GM18517 (cell line): ENCODE data around the gene NRG2.

Experiments
- ATAC-seq: cut with Tn5 transposase; IDR thresholded peaks from one replicate; pipeline ENCODE4 v1.9.1; 2021; ENCODE audit warnings: mild to moderate bottlenecking, moderate library complexity; ENCODE audit not compliant: unreplicated experiment

NRG2 gene

DNA sequence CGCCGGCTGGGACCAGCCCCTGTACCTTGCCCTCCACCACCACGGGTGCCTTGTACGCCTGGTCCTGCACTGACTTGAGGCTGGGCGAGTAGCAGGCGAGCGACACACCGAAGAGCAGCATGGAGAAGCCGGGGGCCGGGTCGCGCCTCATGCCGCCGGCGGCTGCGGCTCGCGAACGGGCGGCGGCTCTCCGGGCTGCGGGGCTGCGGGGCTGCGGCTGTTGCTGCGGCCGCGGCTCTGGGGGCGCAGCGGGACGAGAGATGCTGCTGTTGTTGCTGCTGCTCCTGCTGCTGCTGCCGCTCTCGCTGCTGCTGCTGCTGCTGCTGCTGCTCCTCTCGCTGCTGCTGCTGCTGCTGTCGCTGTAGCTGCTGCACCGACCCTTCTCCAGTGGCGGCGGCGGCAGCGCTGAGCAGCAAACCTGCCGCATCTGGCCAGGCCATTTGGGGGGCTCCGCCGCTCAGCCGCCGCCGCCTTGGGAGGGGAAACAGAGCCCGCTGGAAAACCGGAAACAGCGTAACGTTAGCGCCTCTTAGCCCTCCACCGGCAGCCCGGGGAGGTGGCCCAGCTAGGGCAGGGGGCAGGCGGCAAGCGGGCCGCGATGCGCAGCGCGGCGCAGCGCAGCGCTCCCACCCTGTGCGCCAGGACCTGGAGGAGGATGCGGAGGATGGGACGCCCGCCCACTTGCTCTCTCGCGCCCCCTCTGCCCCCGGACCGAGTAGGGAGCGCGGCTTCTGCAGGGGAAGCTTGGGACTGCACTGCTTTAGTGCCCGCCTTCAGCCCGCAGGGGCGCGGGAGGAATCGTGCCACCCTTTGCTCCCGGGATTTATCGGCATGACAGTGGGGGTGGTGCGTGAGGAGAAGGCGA lies at the start of gene NRG2:
Gene NRG2, minus strand, starts transcription at position 657 of the 865 bp plus-strand sequence.
- peak; percentile 46 for ATAC-seq

DNA sequence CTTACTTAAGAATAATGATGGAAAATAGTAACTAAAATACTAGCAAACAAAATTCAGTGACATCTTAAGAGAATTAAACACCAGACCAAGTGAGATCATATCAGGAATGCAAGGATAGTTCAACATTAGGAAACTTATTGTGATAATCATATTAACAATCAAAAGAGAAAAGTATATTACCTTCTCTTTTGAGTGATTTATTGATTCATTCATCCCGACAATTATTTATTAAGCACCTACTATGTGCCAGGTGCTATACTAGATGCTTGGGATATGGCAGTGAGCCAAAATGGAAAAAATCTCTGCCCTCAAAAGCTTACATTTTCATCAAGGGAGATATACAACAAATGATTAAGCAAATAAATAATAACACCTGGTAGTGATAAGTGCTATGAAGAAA lies 47.2 kb upstream of the NRG2 start:
- no peak for ATAC-seq

DNA sequence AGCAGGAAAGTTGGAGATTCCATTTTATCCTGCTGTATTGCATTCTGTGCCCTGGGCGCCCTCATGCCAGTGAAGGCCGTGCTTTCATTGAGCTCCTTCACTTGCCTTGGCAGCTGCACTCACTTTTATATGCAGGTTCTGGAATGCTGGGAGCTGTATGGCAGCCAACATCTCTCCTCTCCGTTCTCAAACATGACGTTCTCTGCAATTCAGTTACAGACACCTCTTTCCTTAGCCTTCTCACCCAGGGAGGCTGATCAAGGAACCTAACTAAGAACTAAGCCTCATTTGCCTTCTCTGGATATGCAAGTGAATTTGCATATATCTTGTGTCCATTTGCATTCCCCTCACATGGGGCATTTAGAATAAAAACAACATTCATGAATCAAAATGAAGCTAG lies 41.4 kb upstream of the NRG2 start:
- ATAC-seq, result no peak

DNA sequence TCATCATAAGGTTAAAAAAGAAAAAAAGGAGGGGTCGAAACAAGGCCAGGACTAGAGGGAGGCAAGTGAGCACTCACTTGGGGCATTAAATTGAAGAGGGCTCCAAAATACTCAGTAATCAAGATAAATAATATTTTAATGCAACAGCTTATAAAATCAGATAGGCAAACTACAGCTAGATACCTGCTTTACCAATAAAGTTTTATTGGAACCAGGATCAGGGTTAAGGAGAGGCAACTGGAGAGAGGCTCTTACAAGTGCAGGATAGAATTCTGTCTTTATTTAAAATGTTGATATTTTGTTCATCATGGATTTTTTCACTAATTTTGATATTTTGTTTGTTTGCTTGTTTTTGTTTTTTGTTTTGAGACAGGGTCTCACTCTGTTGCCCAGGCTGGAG lies 40.6 kb upstream of the NRG2 start:
- ATAC-seq, result no peak

DNA sequence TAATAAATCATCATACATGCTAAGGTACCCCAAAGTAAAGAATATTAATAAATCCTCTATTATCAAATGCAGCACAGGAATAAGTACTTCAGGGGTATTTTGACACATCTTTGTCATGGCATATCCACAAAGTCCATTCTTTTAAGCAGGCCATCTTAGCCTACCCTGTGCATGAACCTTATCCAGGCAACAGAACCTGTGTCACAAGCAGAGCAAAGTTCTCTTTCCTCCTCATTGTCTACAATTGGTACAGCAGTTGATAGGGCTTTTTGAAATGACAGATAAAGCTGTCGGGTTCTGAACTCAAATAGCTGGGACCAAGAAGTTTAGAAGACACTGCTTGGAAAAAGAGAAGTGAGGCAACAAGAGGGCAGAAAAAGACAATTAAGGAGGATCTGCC lies 40.0 kb upstream of the NRG2 start:
- no peak for ATAC-seq

DNA sequence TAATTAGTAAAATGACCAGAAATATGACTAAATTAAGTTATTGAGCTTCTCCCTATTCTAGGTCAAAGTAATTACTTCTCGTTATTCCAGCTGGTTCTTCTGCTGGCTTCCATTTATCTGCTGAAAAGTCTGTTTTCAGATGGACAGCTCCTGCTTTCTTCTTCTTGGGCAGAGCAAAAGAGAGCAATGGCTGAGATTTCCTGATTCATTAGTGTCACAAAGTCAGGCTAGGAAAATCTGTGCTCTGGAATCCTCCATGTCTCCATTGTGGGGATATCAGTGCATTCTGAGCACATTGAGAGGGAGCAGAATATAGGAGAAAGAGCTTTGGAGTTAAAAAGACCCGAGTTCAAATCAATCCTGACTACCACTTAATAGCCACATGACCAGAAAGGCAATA lies 33.7 kb upstream of the NRG2 start:
- no peak for ATAC-seq

DNA sequence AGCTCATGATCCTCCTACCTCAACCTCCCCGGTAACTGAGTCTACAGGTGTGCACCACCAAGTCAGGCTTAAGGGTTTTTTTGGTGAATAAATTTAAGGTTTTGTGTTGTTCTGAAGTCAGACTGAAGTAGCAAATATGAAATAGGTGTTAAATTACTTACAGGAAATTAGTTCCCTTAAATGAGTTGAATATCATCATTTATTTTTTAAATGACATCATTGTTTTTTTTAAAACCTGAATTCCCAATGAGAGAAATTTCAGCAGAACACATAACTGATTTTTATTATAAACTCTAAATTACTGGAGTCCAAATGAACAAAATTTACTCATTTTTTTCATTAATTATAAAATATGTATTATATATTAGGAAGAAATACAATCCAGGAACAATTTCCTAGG lies 33.0 kb upstream of the NRG2 start:
- ATAC-seq, result no peak

DNA sequence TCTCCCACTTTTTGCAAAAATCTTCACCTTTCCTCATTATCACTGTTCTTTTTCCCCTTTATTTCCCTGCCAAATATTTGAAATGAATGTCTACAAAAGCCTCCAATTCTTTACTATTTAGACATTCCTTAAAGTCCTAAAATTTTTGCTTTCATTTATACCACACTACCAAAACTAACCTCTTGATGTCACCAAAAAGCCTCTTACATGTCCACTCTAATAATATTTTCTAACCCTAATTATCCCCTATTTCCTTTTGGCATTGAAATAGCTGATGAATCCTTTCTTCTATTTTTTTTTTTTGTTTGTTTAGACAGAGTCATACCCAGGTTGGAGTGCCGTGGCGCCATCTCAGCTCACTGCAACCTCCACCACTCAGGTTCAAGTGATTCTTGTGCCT lies 32.3 kb upstream of the NRG2 start:
- ATAC-seq, result no peak

DNA sequence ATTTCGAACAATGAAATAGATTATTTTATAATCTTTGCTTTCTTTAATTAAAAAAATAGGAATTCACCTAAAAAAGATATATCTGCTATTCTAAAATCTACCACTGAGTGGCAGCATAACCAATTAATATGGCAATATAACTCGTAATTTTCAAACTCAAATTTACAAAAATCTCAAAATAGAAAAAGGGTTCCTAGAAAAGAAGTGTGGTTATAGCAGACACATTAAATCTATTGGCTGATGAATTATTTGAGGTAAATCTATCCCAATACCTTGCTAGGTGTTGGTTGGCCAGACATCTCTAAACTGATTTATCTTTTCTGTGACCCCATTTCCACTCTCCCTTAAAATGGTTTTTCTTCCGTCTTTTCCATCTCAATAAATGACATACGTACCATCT lies 30.2 kb upstream of the NRG2 start:
- no peak for ATAC-seq

DNA sequence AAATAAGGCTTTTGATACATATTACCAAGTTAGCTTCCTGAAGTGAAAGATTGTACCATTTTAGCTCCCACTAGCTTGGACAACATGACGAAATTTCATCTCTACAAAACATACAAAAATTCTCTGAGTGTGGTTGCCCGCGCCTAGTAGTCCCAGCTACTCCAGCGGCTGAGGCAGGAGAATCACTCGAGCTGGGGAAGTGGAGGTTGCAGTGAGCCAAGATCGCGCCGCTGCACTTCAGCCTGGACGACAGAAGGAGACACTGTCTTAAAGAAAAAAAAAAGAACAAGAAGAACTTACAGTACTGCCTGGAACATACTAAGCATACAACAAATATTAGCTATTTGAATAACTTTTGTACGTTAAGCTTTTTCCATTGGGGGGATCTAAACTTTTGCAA lies 29.7 kb upstream of the NRG2 start:
- ATAC-seq, result no peak

DNA sequence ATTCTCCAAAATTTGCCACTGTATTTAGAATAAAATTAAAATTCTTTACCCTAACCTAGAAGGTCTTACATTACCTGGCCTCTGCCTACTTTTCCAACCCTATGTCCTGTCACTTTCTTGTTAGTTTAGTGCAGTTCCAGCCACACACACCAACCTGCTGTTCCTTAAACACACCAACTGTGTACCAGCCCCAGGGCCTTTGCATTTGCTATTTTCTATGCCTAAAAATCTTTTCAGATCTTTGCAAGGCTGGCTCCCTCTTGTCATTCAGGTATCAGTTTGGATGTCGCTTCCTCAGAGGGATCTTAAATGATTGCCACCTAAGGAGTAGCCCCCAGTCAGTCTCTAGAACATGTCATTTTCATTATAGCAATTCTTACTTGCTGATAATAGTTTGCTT lies 17.7 kb upstream of the NRG2 start:
- ATAC-seq, result no peak

DNA sequence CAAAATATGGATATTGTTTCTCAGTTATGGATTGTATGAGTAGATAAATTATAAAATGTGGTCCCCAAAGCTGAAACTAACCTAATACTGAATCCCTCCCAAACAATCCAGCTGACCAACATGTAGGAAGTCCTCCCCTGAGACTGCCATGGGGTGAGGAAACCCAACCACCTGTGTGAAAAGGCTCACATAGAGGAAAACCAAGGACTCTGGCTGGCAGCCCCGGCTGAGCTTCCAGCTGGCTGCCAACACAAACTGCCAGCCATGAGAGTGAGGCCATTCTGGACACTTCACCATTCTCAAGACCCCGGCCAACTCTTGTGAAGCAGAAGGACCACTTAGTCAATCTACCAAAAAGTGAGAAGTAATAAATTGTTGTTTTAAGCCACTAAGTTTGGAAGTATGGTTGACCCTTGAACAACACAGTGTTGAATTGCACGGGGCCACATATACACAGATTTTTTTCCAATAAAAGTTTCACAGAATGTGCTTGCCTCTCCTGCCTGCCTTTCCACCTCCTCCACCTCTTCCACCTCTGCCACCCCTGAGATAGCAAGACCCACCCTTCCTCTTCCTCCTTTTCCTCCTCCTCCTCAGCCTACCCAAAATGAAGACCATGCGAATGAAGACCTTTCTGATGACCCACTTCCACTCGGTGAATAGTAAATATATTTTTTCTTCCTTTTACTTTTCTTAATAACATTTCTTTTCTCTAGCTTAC lies 15.3 kb upstream of the NRG2 start:
- no peak for ATAC-seq

DNA sequence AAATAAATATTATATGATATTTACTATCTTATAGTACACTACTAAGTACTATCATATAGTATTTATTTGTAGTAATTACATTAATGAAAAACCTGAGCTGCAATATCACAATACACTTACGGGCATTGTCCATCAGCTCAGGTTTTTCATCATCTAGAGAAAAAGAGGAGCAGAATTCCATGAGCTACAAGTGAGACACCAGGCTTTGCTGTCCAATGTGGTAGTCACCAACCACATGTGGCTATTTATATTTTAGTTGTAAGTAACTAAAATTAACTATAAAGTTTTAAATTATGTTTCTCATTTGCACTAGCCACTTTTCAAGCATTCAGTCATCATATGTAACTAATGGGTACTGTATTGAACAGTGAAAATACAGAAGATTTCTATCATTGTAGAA lies 13.8 kb upstream of the NRG2 start:
- no peak for ATAC-seq

DNA sequence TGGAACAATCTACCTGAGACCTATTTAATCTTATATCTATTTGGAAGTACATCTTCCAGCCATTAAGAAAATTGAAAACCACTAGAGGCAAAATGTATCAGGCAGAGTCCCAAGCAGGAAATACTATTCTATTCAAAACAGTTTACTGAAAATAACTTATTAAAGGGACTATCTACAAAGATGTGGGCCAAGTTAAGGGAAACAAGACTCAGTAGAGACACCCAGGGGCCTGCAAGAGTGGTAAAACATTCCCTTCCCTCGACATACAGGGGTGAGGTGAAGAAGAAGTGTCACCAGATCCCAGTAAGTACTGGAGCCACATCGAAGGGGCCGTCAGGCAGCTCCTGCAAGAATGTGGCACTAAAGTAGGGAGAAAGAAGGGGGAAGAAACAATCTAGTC lies 12.1 kb upstream of the NRG2 start:
- ATAC-seq, result no peak

DNA sequence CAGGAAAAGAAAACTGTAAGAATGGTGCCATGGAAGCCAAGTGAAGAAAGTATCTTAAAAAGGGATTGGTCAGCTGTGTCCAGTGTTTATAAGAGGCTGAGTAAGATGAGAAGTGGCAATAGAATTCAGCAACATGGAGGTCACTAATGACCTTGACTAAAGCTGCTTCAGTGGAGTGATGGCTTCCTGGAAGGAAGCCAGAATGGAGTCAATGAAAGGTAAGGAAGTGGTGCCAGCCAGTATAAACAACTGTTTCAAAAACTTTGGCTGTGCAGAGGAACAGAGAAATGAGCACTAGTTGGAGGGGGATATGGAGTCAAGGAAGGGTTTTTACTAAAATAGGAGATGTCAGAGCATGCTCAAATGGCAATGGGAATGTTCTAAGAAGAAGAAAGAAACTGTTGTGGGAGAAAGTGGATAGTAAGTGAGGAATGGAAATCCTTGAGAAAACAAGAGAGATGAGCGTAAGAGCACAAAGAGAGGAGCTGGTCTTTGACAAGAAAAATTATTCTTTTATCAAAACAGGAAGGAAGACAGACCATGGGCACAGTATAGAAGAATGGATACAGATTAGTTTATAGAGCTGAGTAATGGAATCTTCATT lies 11.1 kb upstream of the NRG2 start:
- no peak for ATAC-seq

DNA sequence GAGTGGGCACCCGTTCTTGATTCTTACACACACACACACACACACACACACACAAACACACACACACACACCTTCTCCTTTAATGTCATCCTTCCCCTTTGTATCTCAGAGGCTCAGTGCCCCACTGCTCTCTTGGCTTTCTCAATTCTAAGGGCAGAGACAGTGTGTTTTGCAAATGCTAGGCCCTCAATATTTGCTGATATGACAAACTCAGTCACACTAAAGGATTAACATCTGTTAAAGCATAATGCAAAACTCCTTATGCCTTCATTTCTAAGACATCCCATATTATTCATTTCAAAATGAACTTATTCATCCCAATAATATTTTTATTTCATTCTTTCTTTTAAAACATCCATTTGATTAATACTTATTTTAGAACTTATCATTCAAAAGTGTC lies 8.9 kb upstream of the NRG2 start:
- no peak for ATAC-seq

DNA sequence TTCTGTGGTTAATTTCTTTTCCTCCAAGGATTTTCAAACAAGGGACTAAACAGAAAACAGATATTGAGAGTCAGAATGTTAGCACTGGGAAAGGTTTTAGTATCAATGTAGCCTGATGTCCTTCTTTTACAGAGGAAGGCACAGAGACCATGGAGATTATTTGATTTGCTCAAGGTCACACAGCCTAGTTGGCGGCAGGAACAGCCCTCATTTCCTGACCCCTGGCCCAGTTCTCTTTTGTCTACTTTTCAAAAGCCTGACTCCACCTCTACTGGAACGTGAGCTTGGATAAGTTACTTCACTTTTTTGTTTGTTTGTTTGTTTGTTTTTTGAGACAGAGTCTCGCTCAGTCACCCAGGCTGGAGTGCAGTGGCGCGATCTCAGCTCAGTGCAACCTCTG lies 6.6 kb upstream of the NRG2 start:
- ATAC-seq, result no peak

DNA sequence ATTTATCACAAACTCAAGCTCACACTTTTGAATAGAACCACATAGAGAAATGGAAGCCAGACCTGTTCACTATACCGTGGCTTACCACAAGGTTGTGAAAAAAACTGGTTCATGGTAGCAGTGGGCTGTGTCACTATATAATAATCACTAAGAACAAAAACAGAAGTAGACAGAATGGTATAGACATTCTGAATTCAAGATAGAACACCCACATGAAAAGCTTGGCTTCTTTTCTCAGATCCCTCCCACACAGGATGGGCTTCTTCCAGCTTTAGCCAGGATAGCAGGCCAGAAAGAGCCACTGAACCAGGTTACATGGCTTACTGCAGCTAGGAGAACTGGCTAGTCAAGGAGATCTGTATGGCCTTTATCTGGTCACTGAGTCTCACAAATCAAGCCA lies 6.1 kb upstream of the NRG2 start:
- ATAC-seq, result no peak

DNA sequence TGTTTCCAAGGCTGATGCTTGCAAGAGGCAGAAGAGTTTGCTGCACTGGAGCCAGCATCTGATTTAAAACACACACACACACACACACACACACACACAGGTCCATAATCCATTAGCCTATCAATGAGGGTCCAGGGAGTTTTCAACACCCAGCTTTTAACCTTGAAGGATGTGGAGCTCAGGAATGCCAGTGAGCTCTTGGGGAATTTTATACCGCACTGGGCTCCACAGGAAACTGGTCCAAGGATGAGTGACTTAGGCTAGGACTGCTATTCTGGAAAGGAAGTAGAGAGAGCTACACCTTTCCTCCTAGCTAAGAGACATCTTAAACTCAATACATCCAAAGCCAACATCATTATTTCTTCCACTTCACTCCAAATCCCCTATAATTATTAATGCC lies 942 bp upstream of the NRG2 start:
- ATAC-seq, result no peak

DNA sequence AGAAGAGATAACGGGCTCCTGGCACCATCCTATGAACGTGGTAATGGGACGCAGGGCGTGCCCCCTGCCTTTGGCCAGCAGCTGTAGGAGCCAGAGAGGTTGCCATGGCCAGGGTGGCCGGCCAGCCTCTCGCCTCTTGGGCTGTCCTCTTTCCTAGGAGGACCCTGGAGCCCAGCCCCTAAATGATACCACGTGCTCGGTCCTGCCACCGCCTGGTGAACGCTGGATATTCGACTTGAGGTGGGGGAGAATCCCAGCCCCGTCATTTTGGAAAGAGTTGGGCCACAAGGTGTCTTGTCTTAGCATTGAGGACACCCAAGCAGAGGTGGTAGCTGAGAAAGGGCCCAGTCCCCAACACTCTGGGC lies 391 bp upstream of the NRG2 start:
- peak; percentile 13 for ATAC-seq

DNA sequence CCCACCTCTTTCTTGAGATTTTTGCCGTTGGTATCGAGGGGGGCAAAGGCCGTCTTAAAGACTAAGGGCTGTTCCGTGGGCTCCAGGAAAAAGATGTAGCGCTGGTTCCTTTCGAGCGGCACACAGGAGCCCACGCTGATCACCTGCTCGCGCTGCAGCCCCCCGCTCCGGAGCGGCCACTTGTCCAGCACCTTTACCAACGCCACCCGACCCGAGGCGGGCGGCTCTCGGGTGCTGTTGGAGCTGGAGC lies 781 bp downstream of the NRG2 start:
- no peak for ATAC-seq
